Eye (tissue), 1 donor: ENCODE measurements around the gene CABCOCO1.
A peak's percentile ranks its signal among the peaks of the same experiment; 100 is the strongest.

Experiments used
- DNase-seq: peaks from one replicate; pipeline ENCODE4 v3.0.0-alpha.2; 2015

The CABCOCO1 gene

GRCh38 chr10:61787170-61787569 lies 124.4 kb downstream of the CABCOCO1 start:
- no peak for DNase-seq

GRCh38 chr10:61789031-61789430 lies 126.3 kb downstream of the CABCOCO1 start:
- DNase-seq = no peak

- DNase-seq = no peak
Measured at GRCh38 chr10:61791216-61791615, 128.5 kb downstream of the CABCOCO1 start.

- DNase-seq = no peak
Measured at GRCh38 chr10:61792097-61792716, 129.5 kb downstream of the CABCOCO1 start.

GRCh38 chr10:61792921-61793320 lies 130.2 kb downstream of the CABCOCO1 start:
- DNase-seq = no peak

- peak; percentile 58 for DNase-seq
Measured at GRCh38 chr10:61793760-61794703, 131.3 kb downstream of the CABCOCO1 start.

GRCh38 chr10:61795147-61795546 lies 132.4 kb downstream of the CABCOCO1 start:
- no peak for DNase-seq

GRCh38 chr10:61795551-61795950 lies 132.8 kb downstream of the CABCOCO1 start:
- DNase-seq = no peak

- DNase-seq = no peak
Measured at GRCh38 chr10:61796785-61797184, 134.1 kb downstream of the CABCOCO1 start.

GRCh38 chr10:61797304-61798153 lies 134.8 kb downstream of the CABCOCO1 start:
- DNase-seq = no peak

- DNase-seq = no peak
Measured at GRCh38 chr10:61798713-61799112, 136.0 kb downstream of the CABCOCO1 start.

GRCh38 chr10:61801484-61801883 lies 138.8 kb downstream of the CABCOCO1 start:
- DNase-seq = no peak

GRCh38 chr10:61803269-61803668 lies 140.5 kb downstream of the CABCOCO1 start:
- DNase-seq = no peak

GRCh38 chr10:61804414-61804813 lies 141.7 kb downstream of the CABCOCO1 start:
- no peak for DNase-seq

GRCh38 chr10:61805091-61805490 lies 142.4 kb downstream of the CABCOCO1 start:
- DNase-seq = no peak

- DNase-seq = no peak
Measured at GRCh38 chr10:61810263-61810662, 147.5 kb downstream of the CABCOCO1 start.

- DNase-seq = no peak
Measured at GRCh38 chr10:61812052-61812721, 149.5 kb downstream of the CABCOCO1 start.

- no peak for DNase-seq
Measured at GRCh38 chr10:61812920-61813319, 150.2 kb downstream of the CABCOCO1 start.

- DNase-seq = no peak
Measured at GRCh38 chr10:61814160-61814559, 151.4 kb downstream of the CABCOCO1 start.

- no peak for DNase-seq
Measured at GRCh38 chr10:61815496-61815895, 152.8 kb downstream of the CABCOCO1 start.
